H7 (cell line): ENCODE data around the gene NXPH1. TPM values are rescaled to one million over a fixed set of nuclear protein-coding genes. Genes with fewer than 3 reads are reported as not detected.

Experiments
- DNase-seq: peaks from one replicate; pipeline ENCODE4 v3.0.0; 2012
- H3K27me3 ChIP-seq: 2 replicates; pipeline ENCODE4 v1.6.0; 2011; ENCODE audit warnings: mild to moderate bottlenecking, low read length; ENCODE audit not compliant: control insufficient read depth, insufficient read depth
- H3K36me3 ChIP-seq: replicated peaks from 2 replicates; pipeline ENCODE4 v1.5.1; 2011; ENCODE audit warnings: low read length; ENCODE audit not compliant: control insufficient read depth, insufficient read depth
- H3K4me3 ChIP-seq: 2 replicates; pipeline ENCODE4 v1.5.1; 2011; ENCODE audit warnings: low read depth, mild to moderate bottlenecking, control low read depth, low read length, moderate library complexity; ENCODE audit not compliant: insufficient read depth
- total RNA-seq: library from RNA; depleted of rRNA; stranded (reverse); fragments of >200 nt; shearing (Covaris generic); gene quantifications from 2 replicates; pipeline ENCODE4 v1.2.3, GENCODE V29; 2014

The NXPH1 gene
- total RNA-seq, 1 experiment from 2014 or later, result 0.10 TPM

DNA sequence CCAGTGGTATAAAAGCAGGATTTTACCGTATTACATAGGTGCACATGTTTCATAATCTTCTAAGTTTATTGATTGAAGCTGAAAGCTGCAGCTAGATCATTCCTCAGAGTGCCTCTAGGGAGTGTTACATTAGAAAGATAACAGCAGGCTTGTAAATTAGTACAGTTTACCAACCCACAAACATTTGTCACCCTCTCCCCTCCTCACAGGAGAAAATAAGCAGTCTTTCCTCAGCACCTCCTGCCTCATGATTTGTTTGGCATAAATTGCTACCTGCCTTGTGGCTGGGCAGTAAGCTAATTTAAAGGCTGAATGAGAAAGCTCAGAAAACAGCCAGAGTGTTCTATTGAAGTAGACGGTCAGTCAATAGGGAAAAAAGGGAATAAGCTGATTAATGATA, 74.2 kb downstream of the NXPH1 start:
- Histone ChIP-seq H3K36me3 (no peaks in the 10 kb centered on the region), H3K27me3 (no peaks in the 10 kb centered on the region), H3K4me3 (no peak overlapping the region)
- DNase-seq, result no peak

- H3K27me3 ChIP-seq, result no peaks in the 10 kb centered on the region
- no peaks in the 10 kb centered on the region for H3K36me3 ChIP-seq
- H3K4me3 ChIP-seq, result no peak overlapping the region
- no peak for DNase-seq
Measured at GRCh38 chr7:8509621-8510020, 76.2 kb downstream of the NXPH1 start.

DNA sequence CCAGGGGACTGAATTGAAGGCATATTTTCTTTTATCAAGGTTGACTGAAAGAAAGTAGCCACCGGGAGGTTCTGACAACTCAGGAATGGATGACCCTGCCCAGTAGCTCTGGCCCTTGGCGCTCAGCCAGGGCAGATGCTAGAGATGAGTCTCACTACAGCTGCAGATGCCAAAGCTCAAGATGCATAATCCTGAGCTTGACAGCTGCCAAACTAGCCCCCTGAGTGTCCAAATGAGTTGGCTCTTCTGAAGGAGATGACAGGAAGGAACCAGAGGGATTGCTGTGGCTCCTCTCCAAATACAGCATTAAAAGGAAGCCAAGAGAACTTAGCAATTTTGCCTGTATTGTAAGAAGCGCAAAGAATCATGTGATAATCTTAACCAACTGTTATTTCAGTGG, 78.4 kb downstream of the NXPH1 start:
- H3K4me3 ChIP-seq, result no peak overlapping the region
- no peaks in the 10 kb centered on the region for H3K36me3 ChIP-seq
- no peak for DNase-seq
- no peaks in the 10 kb centered on the region for H3K27me3 ChIP-seq

- H3K36me3 ChIP-seq, result no peaks in the 10 kb centered on the region
- no peak overlapping the region for H3K4me3 ChIP-seq
- no peaks in the 10 kb centered on the region for H3K27me3 ChIP-seq
- DNase-seq, result no peak
Measured at GRCh38 chr7:8514781-8515519, 81.5 kb downstream of the NXPH1 start.

DNA sequence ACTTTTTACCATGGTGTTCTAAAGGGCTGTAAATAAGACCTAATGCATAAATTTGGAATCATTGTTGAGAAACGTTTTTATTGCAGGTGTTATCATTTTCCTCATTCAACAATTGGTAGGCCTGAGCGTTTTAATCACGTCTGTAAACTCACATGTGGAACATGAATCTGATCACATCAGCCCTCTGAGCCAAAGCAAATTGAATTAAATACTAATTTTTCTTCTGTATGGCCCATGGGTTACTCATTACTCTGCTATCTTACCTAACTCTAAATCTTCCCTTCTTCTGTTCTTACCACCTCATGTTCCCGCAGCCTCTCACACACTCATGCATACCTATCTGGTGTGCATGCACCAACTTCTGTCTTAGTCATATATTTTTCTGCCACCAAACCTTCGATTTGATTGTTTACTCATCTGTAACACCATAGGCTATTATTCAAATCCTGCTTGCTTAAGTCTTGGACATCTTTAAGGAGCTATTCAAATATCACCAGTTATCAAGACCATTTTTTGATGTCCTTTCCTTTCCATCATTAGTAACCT, 82.3 kb downstream of the NXPH1 start:
- no peaks in the 10 kb centered on the region for H3K27me3 ChIP-seq
- H3K4me3 ChIP-seq, result no peak overlapping the region
- no peak for DNase-seq
- no peaks in the 10 kb centered on the region for H3K36me3 ChIP-seq

DNA sequence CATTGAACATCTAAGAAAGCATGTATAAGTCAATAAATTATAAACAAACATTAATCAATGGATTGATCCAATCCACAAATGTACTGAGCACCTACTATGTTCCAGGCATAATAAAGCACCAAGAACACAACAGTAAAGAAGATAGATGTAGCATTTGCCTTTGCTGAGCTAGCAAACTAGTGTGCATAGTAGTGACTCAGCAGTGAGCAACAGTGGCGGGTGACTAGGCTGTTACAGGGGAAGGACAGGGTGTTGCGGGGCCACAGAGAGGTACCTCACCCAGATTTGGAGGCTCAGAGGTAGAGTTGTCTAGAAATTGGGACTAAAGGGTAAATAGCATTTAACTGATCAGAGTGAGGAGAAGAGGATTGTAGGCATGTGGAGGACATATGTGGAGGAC, 83.6 kb downstream of the NXPH1 start:
- no peaks in the 10 kb centered on the region for H3K36me3 ChIP-seq
- no peaks in the 10 kb centered on the region for H3K27me3 ChIP-seq
- no peak overlapping the region for H3K4me3 ChIP-seq
- no peak for DNase-seq

- DNase-seq, result no peak
- Histone ChIP-seq H3K27me3 (no peaks in the 10 kb centered on the region), H3K36me3 (no peaks in the 10 kb centered on the region), H3K4me3 (no peak overlapping the region)
Measured at GRCh38 chr7:8528311-8528710, 94.9 kb downstream of the NXPH1 start.

DNA sequence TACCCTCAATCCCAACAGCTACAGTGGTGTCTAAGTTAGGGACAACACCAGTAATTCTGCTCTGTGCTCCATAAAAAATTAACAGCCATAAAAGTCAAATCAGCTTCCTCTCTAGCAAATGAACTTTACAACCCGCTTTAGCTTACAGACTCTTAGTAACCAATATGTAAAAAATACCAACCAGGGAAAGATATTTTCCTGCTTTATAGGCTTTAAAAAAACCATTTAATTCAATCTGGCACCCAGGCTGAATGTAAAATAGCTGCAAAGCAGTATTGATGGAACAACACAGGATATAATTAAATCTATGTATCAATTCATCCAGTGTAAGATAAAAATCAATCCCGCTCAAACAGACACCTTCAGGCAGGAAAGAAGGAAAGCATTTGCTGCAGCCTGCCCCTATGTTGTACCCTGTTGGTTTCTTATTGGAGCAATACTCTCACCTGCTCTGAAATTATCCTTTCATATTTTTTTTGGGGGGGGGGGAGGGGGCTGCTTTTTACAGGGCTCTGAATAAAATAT, 98.6 kb downstream of the NXPH1 start:
- Histone ChIP-seq H3K36me3 (no peaks in the 10 kb centered on the region), H3K27me3 (no peaks in the 10 kb centered on the region), H3K4me3 (no peak overlapping the region)
- DNase-seq, result no peak

DNA sequence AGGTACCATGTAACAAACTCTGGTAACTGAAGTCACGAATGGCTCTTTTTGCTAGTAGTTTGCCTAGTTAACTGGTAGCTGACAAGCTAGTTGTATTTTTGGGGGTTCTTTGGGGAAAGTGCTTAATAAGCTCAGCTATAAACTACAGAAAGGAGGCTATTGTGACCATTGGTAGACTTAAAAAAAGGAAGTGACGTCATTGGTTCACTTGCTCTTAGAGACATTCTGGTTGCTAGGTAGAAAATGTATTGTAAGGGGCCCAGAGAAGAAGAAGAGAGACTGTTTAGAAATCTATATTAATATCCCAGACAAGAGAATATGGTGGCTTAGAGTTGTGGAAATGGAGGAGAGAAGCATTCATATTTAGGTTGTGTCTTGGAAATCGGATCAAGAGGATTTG, 103.0 kb downstream of the NXPH1 start:
- DNase-seq, result no peak
- no peak overlapping the region for H3K4me3 ChIP-seq
- H3K27me3 ChIP-seq, result no peaks in the 10 kb centered on the region
- H3K36me3 ChIP-seq, result no peaks in the 10 kb centered on the region

DNA sequence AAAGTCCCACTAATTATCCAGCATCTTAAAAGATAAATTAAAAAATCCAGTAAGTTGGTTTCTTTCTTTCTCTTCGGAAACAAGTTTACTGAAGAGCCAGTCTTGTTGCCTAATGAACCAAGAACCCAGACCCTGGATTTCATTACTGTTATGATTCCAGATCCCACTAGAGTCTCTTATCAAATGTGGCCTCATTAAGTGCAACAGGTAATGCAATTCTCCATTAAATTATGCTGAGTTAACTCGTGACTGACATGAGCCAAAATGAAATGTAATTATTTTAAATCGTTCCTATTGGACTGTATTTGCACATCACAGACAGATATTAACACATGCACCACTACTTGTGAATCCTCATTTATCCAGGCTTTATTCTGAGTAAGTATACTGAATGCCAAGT, 115.6 kb downstream of the NXPH1 start:
- Histone ChIP-seq H3K4me3 (no peak overlapping the region), H3K36me3 (no peaks in the 10 kb centered on the region), H3K27me3 (no peaks in the 10 kb centered on the region)
- no peak for DNase-seq

- Histone ChIP-seq H3K4me3 (no peak overlapping the region), H3K36me3 (no peaks in the 10 kb centered on the region), H3K27me3 (no peaks in the 10 kb centered on the region)
- DNase-seq, result no peak
Measured at GRCh38 chr7:8560501-8560900, 127.1 kb downstream of the NXPH1 start.

DNA sequence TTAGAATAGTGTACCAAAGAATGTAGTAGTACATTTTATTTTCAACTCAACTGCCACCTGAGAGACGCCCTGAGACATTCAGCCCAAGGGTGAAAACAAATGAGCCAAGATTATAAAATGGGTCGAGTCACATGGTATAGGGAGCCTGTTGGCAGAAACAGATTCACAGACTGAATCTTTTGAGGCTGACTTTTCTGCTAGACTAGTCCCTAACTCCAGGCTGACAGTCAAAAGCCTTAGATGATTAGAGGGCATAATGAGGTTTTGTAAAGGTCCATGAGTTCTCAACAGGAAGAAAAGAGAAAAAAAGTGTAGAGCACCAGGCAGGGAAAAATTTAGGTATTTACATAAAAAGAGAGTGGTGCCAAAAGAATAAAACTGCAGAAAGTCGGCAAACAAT, 128.0 kb downstream of the NXPH1 start:
- Histone ChIP-seq H3K36me3 (no peaks in the 10 kb centered on the region), H3K4me3 (no peak overlapping the region), H3K27me3 (no peaks in the 10 kb centered on the region)
- DNase-seq, result no peak

GRCh38 chr7:8564281-8564680, 130.9 kb downstream of the NXPH1 start:
- no peaks in the 10 kb centered on the region for H3K27me3 ChIP-seq
- DNase-seq, result no peak
- H3K4me3 ChIP-seq, result no peak overlapping the region
- H3K36me3 ChIP-seq, result no peaks in the 10 kb centered on the region

GRCh38 chr7:8566016-8566415, 132.6 kb downstream of the NXPH1 start:
- DNase-seq, result no peak
- H3K36me3 ChIP-seq, result no peaks in the 10 kb centered on the region
- no peaks in the 10 kb centered on the region for H3K27me3 ChIP-seq
- H3K4me3 ChIP-seq, result no peak overlapping the region

GRCh38 chr7:8567626-8568025, 134.2 kb downstream of the NXPH1 start:
- Histone ChIP-seq H3K27me3 (no peaks in the 10 kb centered on the region), H3K36me3 (no peaks in the 10 kb centered on the region), H3K4me3 (no peak overlapping the region)
- DNase-seq, result no peak
